Esophagus (tissue), 2 donors: ENCODE results near the gene SOX1. TPM values are rescaled to one million over a fixed set of nuclear protein-coding genes. Genes with fewer than 3 reads are reported as not detected.

Source experiments
- H3K27ac ChIP-seq, 2 donors: one replicate each; pipeline ENCODE4 v1.5.1; 2013; ENCODE audit warnings: low read depth in 2 of 2, mild to moderate bottlenecking in 2 of 2, inconsistent platforms in 1 of 2, low read length in 1 of 2, moderate library complexity in 1 of 2
- H3K27me3 ChIP-seq, 2 donors: one replicate each; pipeline ENCODE4 v1.6.1; 2013; ENCODE audit warnings: low read length in 2 of 2, control low read depth in 1 of 2, mild to moderate bottlenecking in 1 of 2; ENCODE audit not compliant: insufficient read depth in 2 of 2, control insufficient read depth in 1 of 2
- H3K36me3 ChIP-seq, 2 donors: one replicate each; pipeline ENCODE4 v1.6.1; 2013; ENCODE audit warnings: low read length in 1 of 2; ENCODE audit not compliant: control insufficient read depth in 2 of 2, insufficient read depth in 2 of 2
- H3K4me1 ChIP-seq, 2 donors: one replicate each; pipeline ENCODE4 v1.6.1; 2013; ENCODE audit warnings: low read length in 1 of 2; ENCODE audit not compliant: control insufficient read depth in 2 of 2, insufficient read depth in 2 of 2
- H3K4me3 ChIP-seq, 2 donors: one replicate each; pipeline ENCODE4 v1.5.1; 2013; ENCODE audit warnings: low read length in 2 of 2, mild to moderate bottlenecking in 2 of 2, low read depth in 1 of 2, moderate library complexity in 1 of 2
- H3K9me3 ChIP-seq, 2 donors: one replicate each; pipeline ENCODE4 v1.6.1; 2013; ENCODE audit warnings: mild to moderate bottlenecking in 2 of 2, low read depth in 1 of 2, low read length in 1 of 2, moderate library complexity in 1 of 2; ENCODE audit not compliant: control insufficient read depth in 2 of 2, insufficient read depth in 1 of 2
- WGBS, 2 donors: extraction: QIAGEN DNeasy Blood & Tissue Kit; methylation state at CpG; one replicate each; pipeline ENCODE4 v1.1.7; 2013; 5-methylcytosine and 5-hydroxymethylcytosine counted together
- polyA plus RNA-seq, 2 donors: library from polyadenylated mRNA; stranded (reverse); fragments of 200-250 nt; gene quantifications; one replicate each; pipeline ENCODE4 v1.2.3, GENCODE V29; 2013
- donor health status: healthy with polysubstance abuse.
- donor health status: Bipolar disorder and iron deficiency.

Gene SOX1
- polyA plus RNA-seq, 2 donors = not detected

DNA sequence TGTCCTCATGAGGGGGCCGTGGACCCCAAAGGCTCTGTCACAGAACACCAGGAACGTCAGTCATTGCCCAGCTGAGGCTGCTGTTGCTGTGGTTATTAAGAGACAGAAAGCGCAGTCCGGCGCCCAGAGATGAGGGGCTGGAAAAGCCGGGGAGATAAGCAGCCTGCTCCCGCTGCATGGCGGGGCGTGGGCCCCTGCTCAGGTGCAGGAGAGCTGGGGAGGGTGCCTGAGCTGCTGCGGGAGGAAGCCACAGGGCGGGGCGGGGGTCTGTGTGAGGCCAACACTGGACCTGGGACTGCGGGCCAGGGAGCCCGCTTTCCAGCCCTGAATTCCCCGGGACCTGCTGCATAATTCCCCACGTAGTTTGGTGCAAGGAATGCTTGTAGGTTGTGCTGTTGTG, 11.3 kb downstream of the SOX1 start:
- peaks cover 0 to 2% of the 10 kb centered on the region in 2 donors for H3K9me3 ChIP-seq
- peaks cover 12 to 25% of the 10 kb centered on the region in 2 donors for H3K27me3 ChIP-seq
- no peaks in the 10 kb centered on the region for H3K4me1 ChIP-seq
- 12 to 19% methylated on average over 16 of the region's 16 CpGs for WGBS, 2 donors
- H3K27ac ChIP-seq = no peak overlapping the region
- H3K4me3 ChIP-seq = no peak overlapping the region
- H3K36me3 ChIP-seq = no peaks in the 10 kb centered on the region

DNA sequence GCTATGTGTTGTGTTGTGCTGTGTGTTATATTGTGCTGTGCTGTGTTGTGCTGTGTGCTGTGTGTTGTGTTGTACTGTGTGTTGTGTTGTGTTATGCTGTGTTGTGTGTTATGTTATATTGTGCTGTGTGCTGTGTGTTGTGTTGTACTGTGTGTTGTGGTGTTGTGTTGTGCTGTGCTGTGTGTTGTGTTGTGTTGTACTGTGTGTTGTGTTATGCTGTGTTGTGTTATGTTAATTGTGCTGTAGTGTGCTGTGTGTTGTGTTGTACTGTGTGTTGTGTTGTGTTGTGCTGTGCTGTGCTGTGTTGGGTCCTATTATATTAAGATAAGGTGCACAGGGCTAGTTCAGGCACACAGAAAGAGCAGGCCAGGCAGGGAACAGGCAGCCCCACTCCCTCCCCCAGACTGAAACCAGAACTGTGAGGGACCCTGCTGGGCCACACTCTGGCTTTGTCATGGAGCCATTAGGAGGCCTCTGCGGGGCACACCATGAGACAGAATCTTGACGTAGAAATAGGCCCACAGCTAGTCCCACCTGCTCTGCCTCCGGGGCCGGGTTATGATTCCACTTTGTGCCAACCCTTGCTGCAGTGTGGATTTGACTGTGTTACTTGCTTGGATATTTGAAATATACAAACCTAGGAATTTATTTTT, 12.1 kb downstream of the SOX1 start:
- H3K36me3 ChIP-seq = no peaks in the 10 kb centered on the region
- 44 to 59% methylated on average over 4 of the region's 4 CpGs for WGBS, 2 donors

GRCh38 chr13:112079696-112080095, 12.7 kb downstream of the SOX1 start:
- H3K36me3 ChIP-seq = no peaks in the 10 kb centered on the region
- no peak overlapping the region for H3K4me3 ChIP-seq
- 59 to 66% methylated on average over 6 of the region's 6 CpGs for WGBS, 2 donors
- no peaks in the 10 kb centered on the region for H3K4me1 ChIP-seq
- H3K9me3 ChIP-seq = peaks cover 0 to 2% of the 10 kb centered on the region in 2 donors
- no peak overlapping the region for H3K27ac ChIP-seq
- peaks cover 10 to 17% of the 10 kb centered on the region in 2 donors for H3K27me3 ChIP-seq

More for the DNA sequence above, 12.1 kb downstream of the SOX1 start:
- no peak overlapping the region for H3K4me3 ChIP-seq
- H3K27ac ChIP-seq = no peak overlapping the region
- peaks cover 10 to 17% of the 10 kb centered on the region in 2 donors for H3K27me3 ChIP-seq
- H3K4me1 ChIP-seq = no peaks in the 10 kb centered on the region
- peaks cover 0 to 2% of the 10 kb centered on the region in 2 donors for H3K9me3 ChIP-seq

- peaks cover 2 to 5% of the 10 kb centered on the region in 2 donors for H3K9me3 ChIP-seq
- no peaks in the 10 kb centered on the region for H3K36me3 ChIP-seq
- 87 to 88% methylated on average over 1 of the region's 1 CpG for WGBS, 2 donors
- no peak overlapping the region for H3K27ac ChIP-seq
- no peaks in the 10 kb centered on the region for H3K27me3 ChIP-seq
- no peak overlapping the region for H3K4me3 ChIP-seq
- no peaks in the 10 kb centered on the region for H3K4me1 ChIP-seq
These were observed 17.0 kb downstream of the SOX1 start for GRCh38 chr13:112083971-112084370.

- WGBS, 2 donors = 64 to 65% methylated on average over 4 of the region's 4 CpGs
- Histone ChIP-seq H3K4me3 (no peak overlapping the region), H3K27me3 (peaks cover 0 to 6% of the 10 kb centered on the region in 2 donors), H3K27ac (no peak overlapping the region), H3K4me1 (no peaks in the 10 kb centered on the region), H3K36me3 (no peaks in the 10 kb centered on the region), H3K9me3 (peaks cover 3 to 6% of the 10 kb centered on the region in 2 donors)
These were observed 25.5 kb downstream of the SOX1 start for GRCh38 chr13:112092453-112092852.

DNA sequence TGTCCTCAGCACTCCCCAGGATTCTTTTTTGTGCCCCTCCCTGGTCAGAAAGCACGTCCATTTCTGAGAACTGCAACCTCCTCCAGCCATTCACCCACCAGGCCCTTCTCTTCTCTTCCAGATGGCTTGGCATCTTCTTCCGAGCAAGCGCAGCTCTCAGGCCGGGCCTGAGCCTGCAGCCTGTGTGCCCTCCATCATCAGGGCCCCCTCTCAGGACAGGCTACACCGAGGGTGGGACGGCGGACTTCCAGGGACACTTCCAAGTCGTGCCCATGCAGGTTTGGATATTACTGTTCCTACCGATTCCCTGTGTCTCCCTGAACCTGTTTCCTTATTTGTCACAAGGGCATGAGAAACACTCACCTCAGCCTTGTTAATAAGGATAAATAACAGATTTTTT, 28.4 kb downstream of the SOX1 start:
- H3K4me1 ChIP-seq = peaks cover 0 to 2% of the 10 kb centered on the region in 2 donors
- WGBS, 2 donors = 79 to 81% methylated on average over 9 of the region's 9 CpGs
- peaks cover 0 to 6% of the 10 kb centered on the region in 2 donors for H3K27me3 ChIP-seq
- no peak overlapping the region for H3K4me3 ChIP-seq
- H3K9me3 ChIP-seq = peaks cover 3 to 9% of the 10 kb centered on the region in 2 donors
- no peak overlapping the region for H3K27ac ChIP-seq
- no peaks in the 10 kb centered on the region for H3K36me3 ChIP-seq

DNA sequence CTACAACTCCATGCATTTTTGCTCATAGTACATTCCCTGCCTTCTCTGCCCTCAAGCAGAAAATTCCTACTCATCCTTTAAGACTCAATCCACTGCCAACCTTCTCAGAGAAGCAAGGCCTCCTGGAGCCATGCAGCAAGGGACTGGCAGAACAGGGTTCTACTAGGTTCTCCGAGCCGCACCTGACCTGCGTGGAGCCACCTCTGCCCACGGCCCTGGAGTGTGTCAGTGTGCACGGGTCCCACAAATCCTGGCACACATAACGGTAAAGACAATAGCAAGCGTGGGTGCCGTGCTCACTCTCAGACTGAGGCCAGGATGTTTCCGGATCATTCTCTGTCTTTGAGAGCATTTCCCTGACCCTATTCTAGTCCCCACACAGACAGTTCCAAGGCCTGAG, 30.0 kb downstream of the SOX1 start:
- H3K27me3 ChIP-seq = peaks cover 0 to 6% of the 10 kb centered on the region in 2 donors
- H3K4me3 ChIP-seq = no peak overlapping the region
- WGBS, 2 donors = 88 to 91% methylated on average over 9 of the region's 9 CpGs
- H3K36me3 ChIP-seq = no peaks in the 10 kb centered on the region
- peaks cover 3 to 9% of the 10 kb centered on the region in 2 donors for H3K9me3 ChIP-seq
- H3K4me1 ChIP-seq = peaks cover 0 to 2% of the 10 kb centered on the region in 2 donors
- H3K27ac ChIP-seq = no peak overlapping the region

GRCh38 chr13:112097770-112098169, 30.8 kb downstream of the SOX1 start:
- peaks cover 3 to 9% of the 10 kb centered on the region in 2 donors for H3K9me3 ChIP-seq
- peaks cover 0 to 2% of the 10 kb centered on the region in 2 donors for H3K4me1 ChIP-seq
- 45 to 58% methylated on average over 10 of the region's 10 CpGs for WGBS, 2 donors
- H3K4me3 ChIP-seq = no peak overlapping the region
- H3K36me3 ChIP-seq = no peaks in the 10 kb centered on the region
- no peak overlapping the region for H3K27ac ChIP-seq
- peaks cover 2 to 7% of the 10 kb centered on the region in 2 donors for H3K27me3 ChIP-seq

DNA sequence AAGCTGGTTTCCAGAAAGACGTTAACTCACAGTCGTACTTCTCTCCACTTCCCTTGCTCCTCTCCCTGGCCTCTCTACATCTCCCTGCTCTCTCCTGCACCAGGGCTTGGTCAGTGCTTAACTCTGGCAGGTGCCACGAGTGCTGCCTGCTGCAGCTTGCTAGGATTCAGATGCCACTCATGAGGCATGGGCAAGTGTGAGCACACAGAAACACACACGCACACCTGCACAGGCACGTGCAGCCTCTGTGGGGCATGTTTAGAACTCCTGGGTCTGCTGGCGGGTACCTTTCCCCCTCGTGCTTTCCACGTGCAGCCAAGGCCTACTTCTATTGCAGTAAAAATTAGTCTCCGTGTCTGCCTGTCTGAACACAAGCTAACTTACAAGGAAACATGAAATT, 31.8 kb downstream of the SOX1 start:
- H3K4me1 ChIP-seq = peaks cover 0 to 2% of the 10 kb centered on the region in 2 donors
- H3K4me3 ChIP-seq = no peak overlapping the region
- WGBS, 2 donors = 46 to 51% methylated on average over 9 of the region's 9 CpGs
- H3K27ac ChIP-seq = no peak overlapping the region
- peaks cover 3 to 9% of the 10 kb centered on the region in 2 donors for H3K9me3 ChIP-seq
- peaks cover 11% of the 10 kb centered on the region in 2 donors for H3K27me3 ChIP-seq
- no peaks in the 10 kb centered on the region for H3K36me3 ChIP-seq

GRCh38 chr13:112101360-112101930, 34.5 kb downstream of the SOX1 start:
- Histone ChIP-seq H3K9me3 (peaks cover 3% of the 10 kb centered on the region in 2 donors), H3K4me3 (no peak overlapping the region), H3K27ac (no peak overlapping the region), H3K27me3 (peaks cover 20 to 24% of the 10 kb centered on the region in 2 donors), H3K36me3 (no peaks in the 10 kb centered on the region), H3K4me1 (peaks cover 0 to 2% of the 10 kb centered on the region in 2 donors)
- WGBS, 2 donors = 40 to 42% methylated on average over 11 of the region's 11 CpGs
